H54 (cell line): ENCODE results near the gene UNC79.

Experiments used
- DNase-seq: peaks from one replicate; pipeline ENCODE4 v3.0.0; 2011; ENCODE audit warnings: low spot score, mixed read lengths; ENCODE audit not compliant: insufficient read length
- FAIRE-seq: peaks from 3 replicates; lab custom pipeline; 2011; peaks lifted over from hg19 to GRCh38; lab: Jason Lieb, UNC
- POLR2A ChIP-seq: IDR thresholded peaks from 2 replicates; pipeline ENCODE4 v1.6.1; 2011; ENCODE audit warnings: low read depth, mild to moderate bottlenecking, low read length

UNC79 gene

DNA sequence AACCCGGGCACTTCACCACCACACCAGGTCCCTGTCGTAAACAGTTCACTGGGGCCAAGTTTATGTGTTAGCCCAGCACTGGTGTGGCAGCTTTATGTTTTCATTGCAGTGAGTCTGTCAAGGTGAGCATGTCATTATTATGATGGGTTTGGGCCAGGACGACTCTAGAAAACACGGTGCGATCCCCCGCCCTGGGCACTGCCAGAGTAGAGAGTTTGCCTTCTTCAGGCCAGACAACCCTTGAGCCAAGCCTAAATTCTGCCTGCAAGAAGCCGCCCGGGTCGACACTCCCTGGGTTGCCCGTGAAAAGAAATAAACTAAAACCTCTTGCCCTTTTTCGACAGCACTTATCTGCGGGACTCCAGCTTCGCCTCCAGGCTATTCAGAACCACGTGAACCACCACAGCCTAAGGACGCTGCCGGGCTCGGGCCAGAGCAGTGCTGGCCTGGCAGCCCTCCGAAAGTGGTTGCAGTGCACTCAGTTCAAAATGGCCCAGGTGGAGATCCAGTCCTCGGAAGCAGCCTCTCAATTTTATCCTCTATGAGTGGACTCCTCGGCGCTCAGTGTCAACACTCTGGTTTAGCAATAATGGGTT is 275.7 kb downstream of the UNC79 start:
- no peak for TF ChIP-seq POLR2A
- DNase-seq (no peak), FAIRE-seq (no peak)

DNA sequence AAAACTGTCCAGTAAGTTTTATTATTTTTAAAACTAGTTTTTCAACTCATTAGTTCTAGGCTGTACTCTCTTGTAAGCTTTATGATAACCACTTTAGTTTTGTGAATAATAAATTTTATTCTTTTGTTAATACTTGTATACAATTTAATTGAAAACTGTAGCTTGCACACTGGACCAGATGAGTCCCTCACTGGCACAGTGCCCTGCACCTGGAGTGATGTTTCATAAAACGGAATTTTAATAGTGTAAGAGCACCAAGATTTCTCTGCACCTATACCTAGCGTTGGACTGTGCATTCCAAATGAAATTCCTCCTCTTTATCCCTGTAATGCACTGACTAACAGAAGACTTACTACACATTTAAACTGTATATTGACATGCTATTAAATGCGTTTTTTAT is 276.7 kb downstream of the UNC79 start:
- DNase-seq (no peak), FAIRE-seq (no peak)
- TF ChIP-seq POLR2A = no peak

DNA sequence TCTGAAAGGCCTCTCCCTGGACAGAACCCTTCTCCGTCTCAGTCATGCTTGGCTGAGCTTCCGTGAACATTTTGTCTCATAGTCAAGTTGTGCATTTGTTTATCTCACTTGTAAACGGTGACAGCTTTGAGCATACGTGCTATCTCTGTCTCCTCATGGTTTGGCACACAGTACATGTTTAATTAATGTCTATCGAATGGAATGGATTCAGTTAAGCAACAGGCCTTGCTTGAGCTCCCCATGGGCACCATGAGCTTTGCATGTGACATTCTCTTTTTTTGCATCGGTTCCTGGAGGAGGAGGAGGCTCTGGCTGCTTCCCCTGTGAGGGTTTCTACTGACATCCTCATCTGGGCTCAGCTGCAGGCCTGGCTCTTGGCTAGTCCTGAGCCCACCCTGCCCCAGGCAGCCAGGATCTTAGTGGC is 277.6 kb downstream of the UNC79 start:
- FAIRE-seq (no peak), DNase-seq (no peak)
- no peak for TF ChIP-seq POLR2A

DNA sequence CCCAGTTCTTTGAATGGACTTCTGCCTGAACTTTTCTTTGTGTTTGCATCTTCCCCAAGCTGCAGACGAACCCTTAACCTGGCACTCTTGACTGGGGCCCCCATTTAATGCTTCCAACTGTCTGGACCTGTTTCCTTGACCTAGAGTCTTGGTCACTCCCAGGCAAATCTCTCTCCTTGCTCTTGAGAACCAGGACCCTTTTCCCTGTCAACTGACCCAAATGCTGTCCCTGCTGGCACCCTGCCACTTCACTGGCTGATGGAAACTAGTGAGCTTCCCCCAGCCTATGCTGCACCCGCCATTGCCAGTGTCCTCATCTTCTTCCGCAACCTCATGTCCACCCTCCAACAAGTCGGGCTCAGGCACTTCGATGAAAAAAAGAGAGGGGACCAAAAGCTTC is 278.1 kb downstream of the UNC79 start:
- FAIRE-seq (no peak), DNase-seq (no peak)
- no peak for TF ChIP-seq POLR2A

DNA sequence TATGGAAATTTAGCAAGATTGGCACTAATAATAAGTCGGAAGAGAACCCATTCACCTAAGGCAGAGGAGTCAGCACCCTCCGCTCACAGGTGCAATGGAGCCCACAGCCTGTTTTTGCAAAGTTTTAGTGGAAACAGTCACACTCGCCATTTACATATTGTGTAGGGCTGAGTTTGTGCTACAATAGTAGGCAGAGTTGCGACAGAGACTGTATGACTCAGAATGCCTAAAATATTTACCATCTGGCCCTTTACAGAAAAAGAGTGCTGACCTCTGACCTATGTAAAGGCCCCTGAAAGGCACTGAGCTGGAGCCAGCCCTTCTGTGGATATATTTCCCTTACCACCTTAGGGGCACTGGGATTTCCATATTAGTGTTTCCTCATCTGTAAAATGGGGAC is 278.5 kb downstream of the UNC79 start:
- FAIRE-seq (no peak), DNase-seq (no peak)
- TF ChIP-seq POLR2A = no peak

DNA sequence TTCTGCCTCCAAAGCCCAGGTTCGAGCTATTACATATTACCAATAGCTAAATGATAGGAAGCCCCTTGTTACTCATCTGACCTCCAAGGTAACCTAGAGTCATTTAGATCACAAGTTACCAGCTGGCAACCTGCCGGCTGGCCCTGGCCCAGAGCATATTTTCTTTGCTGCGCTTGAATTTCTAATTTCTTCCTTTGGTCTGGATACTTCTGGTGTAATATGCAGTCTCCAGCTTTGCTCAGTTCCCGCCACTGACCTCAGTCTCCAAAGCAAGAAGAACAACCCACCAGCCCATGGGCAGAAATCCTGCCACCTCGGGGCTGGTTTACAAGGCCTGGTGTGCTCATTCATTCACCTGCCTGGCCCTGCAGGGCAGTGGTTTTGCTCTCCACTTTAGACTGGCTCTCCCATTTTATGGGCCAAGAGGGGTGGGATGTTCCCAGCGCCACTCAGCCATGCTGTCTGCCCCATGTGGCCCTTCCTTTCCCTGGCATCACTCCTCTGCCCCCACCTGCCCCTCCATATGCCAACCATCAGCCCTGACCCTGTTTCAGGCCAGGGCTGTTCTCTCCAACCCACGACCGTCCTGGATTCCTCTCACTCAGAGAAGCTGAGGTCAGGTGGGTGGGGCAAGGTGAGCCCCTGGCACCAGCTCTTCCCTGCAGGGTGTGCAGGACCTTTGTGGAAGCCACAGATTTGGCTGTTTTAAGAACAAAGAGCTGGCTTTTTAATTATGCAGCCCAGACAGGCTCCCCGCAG is 281.5 kb downstream of the UNC79 start:
- FAIRE-seq = no peak
- TF ChIP-seq POLR2A = no peak

DNA sequence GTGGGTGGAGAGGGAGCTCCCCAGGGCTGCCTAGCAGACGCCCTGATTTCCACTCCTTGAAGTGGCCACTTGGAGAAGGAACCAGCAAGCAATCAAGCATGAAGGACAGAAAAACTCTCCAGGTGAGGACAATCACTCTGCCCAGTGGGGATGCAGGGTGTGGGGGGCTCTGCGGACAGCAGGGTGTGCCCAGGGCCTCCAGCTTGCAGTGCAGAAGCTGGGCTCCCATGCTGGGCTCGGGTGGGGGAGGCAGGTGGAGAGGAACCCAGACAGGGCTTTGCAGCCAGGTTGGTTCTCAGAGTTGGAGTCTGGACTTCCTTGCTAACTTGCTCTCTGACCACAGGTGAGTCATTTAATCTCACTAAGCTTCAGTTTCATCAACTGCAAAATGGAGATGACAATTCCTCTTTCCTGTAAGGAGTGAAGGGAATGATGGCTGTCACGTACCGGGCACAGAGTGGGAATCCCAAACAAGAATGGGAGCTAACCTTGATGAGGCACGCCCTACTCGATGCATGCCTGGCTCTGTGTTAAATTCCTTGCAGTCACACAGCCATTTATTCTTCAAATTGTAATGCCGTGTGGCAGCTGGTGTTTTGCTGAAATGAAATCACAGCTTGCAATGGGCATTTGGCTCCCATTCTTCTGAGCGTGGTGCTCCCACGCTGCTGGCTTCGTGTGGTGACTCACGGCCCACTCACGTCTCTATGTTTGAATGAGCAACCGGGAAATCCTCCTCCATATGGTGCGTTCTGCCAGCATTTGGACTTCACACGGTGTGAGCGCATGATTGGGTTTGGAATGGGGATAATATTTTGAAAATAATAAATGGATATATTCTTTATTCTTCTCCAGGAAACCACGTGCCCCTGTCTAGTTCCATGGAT is 282.3 kb downstream of the UNC79 start:
- no peak for TF ChIP-seq POLR2A
- FAIRE-seq = no peak

More for the DNA sequence above, 281.5 kb downstream of the UNC79 start:
- DNase-seq = no peak

DNA sequence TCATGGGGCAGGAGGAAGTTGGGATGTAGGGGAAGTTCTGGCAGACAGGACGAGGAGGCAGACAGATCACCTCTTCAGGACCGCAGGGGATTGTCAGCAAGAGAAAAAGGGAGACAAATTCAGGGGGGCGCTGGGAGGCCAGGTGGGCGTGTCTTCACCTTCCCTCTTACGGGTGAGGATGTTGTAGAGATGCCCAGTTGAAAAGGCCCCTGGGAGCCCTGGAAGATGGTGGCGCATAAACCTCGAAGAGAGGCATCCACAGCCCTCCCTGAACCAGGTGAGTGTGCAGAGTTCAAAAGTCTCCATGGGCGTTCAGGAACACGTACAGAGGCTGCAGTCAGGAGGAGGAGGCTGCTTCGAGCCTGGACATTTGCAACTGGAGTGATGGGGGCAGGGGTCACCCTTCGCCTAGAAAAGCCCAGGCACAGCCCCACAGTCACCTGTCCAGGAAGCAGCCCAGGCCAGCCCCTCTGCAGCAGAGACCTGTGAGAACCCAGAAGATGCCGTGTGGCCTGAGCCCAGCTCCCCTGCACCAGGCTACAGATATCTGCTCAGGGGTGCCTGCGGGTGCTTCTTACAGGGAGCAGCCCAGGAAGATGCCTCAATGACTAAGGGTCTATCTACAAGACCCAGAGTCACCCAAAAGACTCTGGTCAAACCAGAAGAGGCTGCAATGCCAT is 283.1 kb downstream of the UNC79 start:
- FAIRE-seq = no peak
- DNase-seq = no peak
- TF ChIP-seq POLR2A = no peak

More for the DNA sequence above, 282.3 kb downstream of the UNC79 start:
- DNase-seq = no peak

DNA sequence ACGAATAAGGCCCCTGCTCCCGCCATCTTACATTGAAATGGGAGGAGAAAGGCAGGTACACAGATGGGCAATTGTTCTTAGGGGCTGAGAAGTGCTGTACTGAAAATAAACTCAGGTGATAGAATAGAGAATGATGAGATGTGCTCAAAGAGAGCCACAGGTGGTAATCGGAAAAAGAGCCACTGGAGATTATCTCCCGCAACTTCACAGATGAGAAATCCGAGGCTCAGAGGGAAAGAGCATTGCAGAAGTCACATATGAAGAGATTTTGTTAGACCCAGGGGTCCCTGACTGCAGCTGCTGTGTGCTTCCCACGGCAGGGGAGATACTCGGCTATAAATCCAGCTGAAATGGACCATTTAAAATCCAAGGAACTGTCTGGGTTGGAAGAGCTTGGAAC is 283.9 kb downstream of the UNC79 start:
- FAIRE-seq = no peak
- no peak for TF ChIP-seq POLR2A

DNA sequence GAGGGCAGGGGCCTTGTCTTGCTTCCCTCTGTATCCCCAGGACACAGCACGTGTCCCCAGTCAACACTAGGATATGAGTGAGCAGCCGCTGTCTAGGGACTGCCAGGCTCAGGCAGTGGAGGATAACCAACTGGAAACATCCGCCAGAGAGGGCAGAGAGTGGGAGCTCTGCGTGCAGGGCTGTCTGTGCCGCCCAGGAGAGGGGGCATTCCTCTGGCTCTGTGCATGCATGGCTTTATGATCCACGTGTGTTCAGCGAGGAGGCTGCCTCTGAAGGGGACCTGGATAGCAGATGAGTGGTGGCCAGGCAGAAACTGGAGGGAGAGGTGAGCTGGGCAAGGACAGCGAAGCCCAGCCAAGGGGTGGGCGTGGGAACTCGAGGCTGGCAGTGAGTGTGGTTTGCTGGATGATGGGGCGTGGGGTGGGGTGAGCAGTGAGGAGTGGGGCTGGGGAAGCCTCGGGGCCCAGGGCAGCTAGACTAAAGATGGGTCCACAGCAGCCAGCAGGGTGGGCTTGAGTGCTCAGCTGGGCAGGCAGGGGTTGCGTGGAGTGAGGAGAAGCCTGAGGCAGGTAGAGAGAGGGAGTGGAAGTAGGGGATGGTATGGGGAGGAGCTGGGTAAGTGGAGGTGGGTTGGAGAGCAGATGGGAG is 284.7 kb downstream of the UNC79 start:
- DNase-seq = no peak
- FAIRE-seq = no peak
- no peak for TF ChIP-seq POLR2A

More for the DNA sequence above, 283.9 kb downstream of the UNC79 start:
- DNase-seq = no peak

DNA sequence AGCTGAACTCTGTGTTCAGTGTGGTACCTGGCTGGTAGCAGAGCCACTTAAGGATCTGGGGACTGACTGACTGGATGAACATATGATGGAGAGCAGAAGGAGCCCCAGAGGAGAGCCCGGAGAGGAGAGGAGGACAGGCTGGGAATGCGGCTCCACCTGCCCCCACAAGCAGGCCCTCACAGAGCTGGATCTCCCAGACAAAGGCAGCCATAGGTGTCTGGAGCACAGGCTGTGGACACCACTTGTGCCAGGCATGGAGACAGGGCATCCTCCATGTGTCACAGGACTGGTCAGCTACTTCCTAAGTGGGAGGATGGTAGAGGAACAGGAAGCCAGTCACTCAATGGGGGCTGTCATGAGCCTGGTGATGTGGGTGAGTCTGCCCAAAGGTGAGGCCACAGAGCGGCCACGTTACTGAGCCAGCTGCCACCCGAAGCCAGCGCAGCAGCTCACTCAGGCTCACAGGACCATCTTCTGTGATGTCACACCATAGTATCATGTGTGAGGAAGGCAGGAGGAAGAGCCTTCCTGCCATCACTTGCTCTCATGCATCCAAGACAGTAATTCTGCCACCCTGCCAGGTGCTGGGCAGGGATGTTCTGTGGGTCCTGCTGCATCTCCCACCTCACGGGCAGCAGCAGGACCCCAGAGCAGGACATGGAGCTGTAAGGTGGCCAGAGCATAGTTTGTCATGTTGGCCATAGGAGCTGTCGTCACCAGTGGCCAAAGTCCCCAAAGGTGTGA is 285.4 kb downstream of the UNC79 start:
- DNase-seq (no peak), FAIRE-seq (no peak)
- TF ChIP-seq POLR2A = no peak
